MCF 10A (cell line): ENCODE results near the gene BTBD10. TPM values are rescaled to one million over a fixed set of nuclear protein-coding genes. Genes with fewer than 3 reads are reported as not detected.
A peak's percentile ranks its signal among the peaks of the same experiment; 100 is the strongest.

Source experiments
- BruUV-seq: library from RNA; stranded (reverse); fragments of 400-500 nt; replicated peaks from 2 replicates; lab custom pipeline; 2021; lab: Mats Ljungman, UMichigan
- CTCF ChIA-PET: fragments of 300-600 bp; sonication (Branson Sonifier 250); formaldehyde crosslinking; extraction: SDS; loops from one replicate; lab custom pipeline; 2021; ENCODE audit warnings: antibody characterized with exemption, inconsistent platforms; lab: Yijun Ruan, JAX
- POLR2A ChIA-PET: fragments of 300-600, 350-650 bp; sonication (Branson Sonifier 250); formaldehyde crosslinking; extraction: SDS; loops from one replicate; lab custom pipeline; 2020; ENCODE audit warnings: antibody characterized with exemption, inconsistent platforms; lab: Yijun Ruan, JAX
- DNase-seq: peaks from one replicate; pipeline ENCODE4 v3.0.0-alpha.2; 2018; ENCODE audit not compliant: unreplicated experiment
- H3K27ac Mint-ChIP-seq: one replicate; pipeline ENCODE4 v1.8.0; 2022; ENCODE audit warnings: mild to moderate bottlenecking, low read depth, mixed read lengths; ENCODE audit not compliant: unreplicated experiment
- H3K27me3 Mint-ChIP-seq: one replicate; pipeline ENCODE4 v1.8.0; 2022; ENCODE audit warnings: mixed read lengths; ENCODE audit not compliant: insufficient read depth, unreplicated experiment
- H3K36me3 Mint-ChIP-seq: one replicate; pipeline ENCODE4 v1.8.0; 2022; ENCODE audit warnings: mild to moderate bottlenecking, moderate library complexity, mixed read lengths; ENCODE audit not compliant: insufficient read depth, unreplicated experiment
- H3K4me1 Mint-ChIP-seq: one replicate; pipeline ENCODE4 v1.8.0; 2022; ENCODE audit warnings: mixed read lengths; ENCODE audit not compliant: insufficient read depth, unreplicated experiment
- H3K4me3 Mint-ChIP-seq: one replicate; pipeline ENCODE4 v1.8.0; 2022; ENCODE audit warnings: mild to moderate bottlenecking, moderate library complexity, mixed read lengths; ENCODE audit not compliant: unreplicated experiment
- H3K9me3 Mint-ChIP-seq: one replicate; pipeline ENCODE4 v1.8.0; 2022; ENCODE audit warnings: mixed read lengths; ENCODE audit not compliant: unreplicated experiment
- intact Hi-C: fragments of 100-400 bp; cut with micrococcal nuclease; formaldehyde crosslinking; loops from 2 replicates; pipeline ENCODE4 v1.14.1; 2022
- total RNA-seq: library from RNA; stranded (reverse); gene quantifications from 2 replicates; pipeline ENCODE4 v1.2.3, GENCODE V29; 2022
- TF ChIP-seq, protein P1 (sequence below): fragments of 200-600 bp; IDR thresholded peaks from one replicate; pipeline ENCODE4 v1.8.0; 2022; ENCODE audit warnings: antibody characterized with exemption, mild to moderate bottlenecking; ENCODE audit not compliant: unreplicated experiment

BTBD10 gene
- total RNA-seq, 1 experiment from 2014 or later, result 42.2 TPM

DNA sequence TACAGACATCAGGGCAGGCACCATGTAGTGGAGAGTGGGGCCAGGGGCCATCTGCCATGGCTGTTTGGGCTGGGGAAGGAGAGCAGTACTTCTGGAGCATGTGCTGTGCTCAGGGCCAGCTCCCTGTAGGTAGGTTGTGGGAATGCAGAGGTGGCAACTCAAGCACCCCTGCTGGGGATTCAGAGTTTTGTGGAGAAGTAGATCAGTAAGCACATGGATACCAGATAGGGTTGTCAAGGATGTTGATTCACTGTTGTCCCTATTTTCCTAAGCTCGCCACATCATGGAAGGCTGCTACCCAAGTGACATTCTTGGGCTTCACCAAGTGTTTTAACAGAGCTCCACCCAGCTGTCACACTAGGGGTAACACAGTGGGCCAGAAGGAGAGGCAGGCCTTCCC, 118.2 kb downstream of the BTBD10 start:
- intact Hi-C loops, result loop anchor here (1.0 to 5.0 kb wide), 4 partner anchors 95 to 383 kb away; no protein-coding TSS in a partner anchor

DNA sequence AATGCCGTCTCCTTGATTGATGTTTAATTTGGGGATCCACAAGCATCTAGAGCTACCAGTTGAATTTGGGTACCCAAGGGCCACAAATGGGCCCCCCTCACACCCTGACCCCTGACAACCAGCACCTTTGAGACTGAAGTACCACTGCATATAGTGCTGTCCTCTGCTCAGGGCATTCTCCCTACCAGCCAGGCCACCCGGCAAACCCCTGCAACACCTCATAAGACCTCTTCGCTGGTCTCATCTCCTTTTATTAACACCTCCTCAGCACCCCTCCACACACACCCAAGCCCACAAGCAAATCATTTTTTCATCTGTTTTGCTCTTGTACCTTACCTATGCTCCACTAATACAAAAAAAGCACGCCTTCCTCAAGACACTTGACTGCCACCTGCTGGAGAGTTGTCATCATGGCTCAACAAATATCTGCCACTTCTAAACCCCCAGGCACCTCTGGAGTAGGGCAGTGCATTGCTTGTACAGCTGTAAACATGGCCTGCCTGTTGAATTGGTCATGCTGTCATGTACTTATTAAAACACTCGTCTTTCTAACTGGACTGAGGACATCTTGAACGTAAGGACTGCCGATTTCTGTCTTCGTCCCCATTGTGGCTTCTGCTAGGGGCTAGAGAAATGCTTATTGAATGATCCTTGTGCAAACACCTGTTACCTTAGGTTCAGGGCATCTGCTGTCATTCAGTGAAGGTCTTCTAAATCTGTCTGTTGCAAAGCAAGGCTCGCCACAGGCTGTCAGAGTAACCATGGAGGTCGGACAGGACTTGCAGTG, 118.9 kb downstream of the BTBD10 start:
- no peak overlapping the region for H3K4me3 Mint-ChIP-seq
- no peaks in the 10 kb centered on the region for H3K9me3 Mint-ChIP-seq
- intact Hi-C loops, result loop anchor here (1.0 to 5.0 kb wide), 4 partner anchors 94 to 382 kb away; no protein-coding TSS in a partner anchor
- DNase-seq, result peak; percentile 86
- ChIA-PET CTCF (interaction anchor here (0.5 to 6.3 kb wide), 51 partner anchors 9 to 1165 kb away, joined by 3 to 243 read pairs (median 5); no protein-coding TSS in a partner anchor), POLR2A (interaction anchor here (0.7 to 1.5 kb wide), 7 partner anchors 65 to 184 kb away, joined by 3 to 5 read pairs (median 4); no protein-coding TSS in a partner anchor)
- TF ChIP-seq, protein P1, sequence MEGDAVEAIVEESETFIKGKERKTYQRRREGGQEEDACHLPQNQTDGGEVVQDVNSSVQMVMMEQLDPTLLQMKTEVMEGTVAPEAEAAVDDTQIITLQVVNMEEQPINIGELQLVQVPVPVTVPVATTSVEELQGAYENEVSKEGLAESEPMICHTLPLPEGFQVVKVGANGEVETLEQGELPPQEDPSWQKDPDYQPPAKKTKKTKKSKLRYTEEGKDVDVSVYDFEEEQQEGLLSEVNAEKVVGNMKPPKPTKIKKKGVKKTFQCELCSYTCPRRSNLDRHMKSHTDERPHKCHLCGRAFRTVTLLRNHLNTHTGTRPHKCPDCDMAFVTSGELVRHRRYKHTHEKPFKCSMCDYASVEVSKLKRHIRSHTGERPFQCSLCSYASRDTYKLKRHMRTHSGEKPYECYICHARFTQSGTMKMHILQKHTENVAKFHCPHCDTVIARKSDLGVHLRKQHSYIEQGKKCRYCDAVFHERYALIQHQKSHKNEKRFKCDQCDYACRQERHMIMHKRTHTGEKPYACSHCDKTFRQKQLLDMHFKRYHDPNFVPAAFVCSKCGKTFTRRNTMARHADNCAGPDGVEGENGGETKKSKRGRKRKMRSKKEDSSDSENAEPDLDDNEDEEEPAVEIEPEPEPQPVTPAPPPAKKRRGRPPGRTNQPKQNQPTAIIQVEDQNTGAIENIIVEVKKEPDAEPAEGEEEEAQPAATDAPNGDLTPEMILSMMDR, result peak; percentile 70
- no TSS peak for BruUV-seq
- peaks cover 30% of the 10 kb centered on the region for H3K4me1 Mint-ChIP-seq
- H3K27ac Mint-ChIP-seq, result no peak overlapping the region
- H3K27me3 Mint-ChIP-seq, result no peaks in the 10 kb centered on the region
- H3K36me3 Mint-ChIP-seq, result peaks cover 12% of the 10 kb centered on the region

More for the DNA sequence above, 118.2 kb downstream of the BTBD10 start:
- H3K4me3 Mint-ChIP-seq, result no peak overlapping the region
- no peak for DNase-seq
- ChIA-PET POLR2A (no interaction called here), CTCF (interaction anchor here (0.5 to 6.3 kb wide), 28 partner anchors 9 to 1166 kb away, joined by 3 to 243 read pairs (median 5); no protein-coding TSS in a partner anchor)
- H3K27ac Mint-ChIP-seq, result no peak overlapping the region
- TF ChIP-seq, protein P1, result no peak
- peaks cover 23% of the 10 kb centered on the region for H3K4me1 Mint-ChIP-seq
- no peaks in the 10 kb centered on the region for H3K27me3 Mint-ChIP-seq
- no peaks in the 10 kb centered on the region for H3K9me3 Mint-ChIP-seq
- no TSS peak for BruUV-seq
- H3K36me3 Mint-ChIP-seq, result peaks cover 17% of the 10 kb centered on the region

DNA sequence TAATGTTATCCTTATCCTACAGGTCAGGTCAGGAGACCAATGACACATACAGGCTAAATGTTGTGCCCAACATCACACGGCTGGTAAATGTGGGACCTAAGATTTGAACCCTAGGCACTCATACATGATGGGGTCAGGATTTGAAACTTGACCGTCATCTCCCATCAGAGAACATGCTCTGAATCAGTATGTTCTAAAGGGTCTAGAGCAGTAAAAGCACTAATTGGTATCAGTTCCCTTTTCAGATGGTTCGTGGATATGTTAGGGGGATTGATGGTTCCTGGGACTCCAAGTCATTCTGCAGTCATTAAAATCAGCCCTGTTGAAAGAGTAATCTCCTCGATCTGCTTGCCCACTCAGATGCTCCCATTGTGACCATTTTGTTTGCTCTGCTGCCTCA, 120.0 kb downstream of the BTBD10 start:
- ChIA-PET CTCF (interaction anchor here (0.6 to 6.3 kb wide), 36 partner anchors 9 to 380 kb away, joined by 3 to 243 read pairs (median 6); no protein-coding TSS in a partner anchor), POLR2A (interaction anchor here (0.6 to 1.5 kb wide), 8 partner anchors 15 to 183 kb away, joined by 3 to 5 read pairs (median 4); no protein-coding TSS in a partner anchor)
- TF ChIP-seq, protein P1, result no peak
- Mint-ChIP-seq H3K27ac (no peak overlapping the region), H3K9me3 (no peaks in the 10 kb centered on the region), H3K27me3 (no peaks in the 10 kb centered on the region), H3K4me3 (no peak overlapping the region), H3K4me1 (peaks cover 31% of the 10 kb centered on the region), H3K36me3 (peaks cover 7% of the 10 kb centered on the region)
- BruUV-seq, result no TSS peak
- DNase-seq, result no peak
- intact Hi-C loops, result loop anchor here (5.0 kb wide), 1 partner anchor 381 kb away; no protein-coding TSS in a partner anchor

DNA sequence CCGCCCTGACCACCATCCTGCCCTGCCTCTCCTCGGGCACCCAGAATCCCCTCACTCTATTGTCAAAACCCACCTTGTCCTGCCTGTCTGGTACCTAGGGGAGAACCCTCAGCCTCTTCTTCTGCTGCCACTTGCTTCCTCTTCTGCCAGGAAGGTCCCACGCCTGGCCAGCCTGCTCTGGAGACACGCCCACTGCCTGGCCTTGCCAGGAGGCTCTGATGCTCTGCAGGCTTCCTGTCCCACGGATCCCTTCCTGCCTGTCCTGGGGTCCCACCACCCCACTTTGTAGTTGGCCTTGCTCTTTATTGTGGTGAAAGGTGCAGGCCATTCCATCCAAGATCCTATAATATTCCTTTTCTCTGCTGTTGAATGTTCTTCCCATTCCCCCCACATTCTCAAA, 122.0 kb downstream of the BTBD10 start:
- H3K9me3 Mint-ChIP-seq, result no peaks in the 10 kb centered on the region
- POLR2A ChIA-PET, result interaction anchor here (1.0 kb wide), 1 partner anchor 131 kb away, joined by 4 read pairs; no protein-coding TSS in a partner anchor
- peaks cover 37% of the 10 kb centered on the region for H3K4me1 Mint-ChIP-seq
- no peak for DNase-seq
- BruUV-seq, result no TSS peak
- CTCF ChIA-PET, result interaction anchor here (0.9 to 10.7 kb wide), 3 partner anchors 86 to 129 kb away, joined by 3 to 311 read pairs (median 242); no protein-coding TSS in a partner anchor
- peaks cover 5% of the 10 kb centered on the region for H3K36me3 Mint-ChIP-seq
- H3K27me3 Mint-ChIP-seq, result no peaks in the 10 kb centered on the region
- no peak overlapping the region for H3K4me3 Mint-ChIP-seq
- intact Hi-C loops, result loop anchor here (5.0 kb wide), 1 partner anchor 379 kb away; no protein-coding TSS in a partner anchor
- TF ChIP-seq, protein P1, result no peak
- peak overlapping the region; percentile 11 for H3K27ac Mint-ChIP-seq
